VCaP (cell line): ENCODE results near the gene CCND1.
A peak's percentile ranks its signal among the peaks of the same experiment; 100 is the strongest.

Source experiments
- H3K27ac ChIP-seq: fragments of 450-650 bp; 2 replicates; pipeline ENCODE4 v1.5.1; 2017
- TF ChIP-seq, protein P1 (sequence below): fragments of 450-650 bp; conservative IDR thresholded peaks from 2 replicates; pipeline ENCODE4 v1.5.1; 2017; ENCODE audit warnings: mild to moderate bottlenecking, moderate library complexity

Gene CCND1

DNA sequence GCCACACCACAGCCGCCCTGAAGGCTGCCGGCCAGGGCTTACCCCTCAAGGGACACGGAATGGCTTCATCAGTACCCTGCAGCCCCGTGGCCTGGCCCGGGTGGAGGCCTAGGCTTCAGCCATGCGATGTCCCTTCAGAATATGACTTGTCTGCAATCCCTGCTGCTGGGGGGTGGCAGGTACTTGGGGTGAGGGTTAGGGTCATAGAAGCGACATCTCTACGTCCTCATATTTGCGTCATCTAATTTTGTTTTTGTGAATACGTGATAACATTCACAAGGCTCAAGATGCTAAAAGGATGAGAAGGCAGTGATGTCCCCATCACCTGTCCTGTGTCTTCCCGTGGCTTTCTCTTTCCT is 6.4 kb downstream of the CCND1 start:
- peak overlapping the region; percentile 100 for H3K27ac ChIP-seq
- TF ChIP-seq, protein P1, sequence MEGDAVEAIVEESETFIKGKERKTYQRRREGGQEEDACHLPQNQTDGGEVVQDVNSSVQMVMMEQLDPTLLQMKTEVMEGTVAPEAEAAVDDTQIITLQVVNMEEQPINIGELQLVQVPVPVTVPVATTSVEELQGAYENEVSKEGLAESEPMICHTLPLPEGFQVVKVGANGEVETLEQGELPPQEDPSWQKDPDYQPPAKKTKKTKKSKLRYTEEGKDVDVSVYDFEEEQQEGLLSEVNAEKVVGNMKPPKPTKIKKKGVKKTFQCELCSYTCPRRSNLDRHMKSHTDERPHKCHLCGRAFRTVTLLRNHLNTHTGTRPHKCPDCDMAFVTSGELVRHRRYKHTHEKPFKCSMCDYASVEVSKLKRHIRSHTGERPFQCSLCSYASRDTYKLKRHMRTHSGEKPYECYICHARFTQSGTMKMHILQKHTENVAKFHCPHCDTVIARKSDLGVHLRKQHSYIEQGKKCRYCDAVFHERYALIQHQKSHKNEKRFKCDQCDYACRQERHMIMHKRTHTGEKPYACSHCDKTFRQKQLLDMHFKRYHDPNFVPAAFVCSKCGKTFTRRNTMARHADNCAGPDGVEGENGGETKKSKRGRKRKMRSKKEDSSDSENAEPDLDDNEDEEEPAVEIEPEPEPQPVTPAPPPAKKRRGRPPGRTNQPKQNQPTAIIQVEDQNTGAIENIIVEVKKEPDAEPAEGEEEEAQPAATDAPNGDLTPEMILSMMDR = no peak

DNA sequence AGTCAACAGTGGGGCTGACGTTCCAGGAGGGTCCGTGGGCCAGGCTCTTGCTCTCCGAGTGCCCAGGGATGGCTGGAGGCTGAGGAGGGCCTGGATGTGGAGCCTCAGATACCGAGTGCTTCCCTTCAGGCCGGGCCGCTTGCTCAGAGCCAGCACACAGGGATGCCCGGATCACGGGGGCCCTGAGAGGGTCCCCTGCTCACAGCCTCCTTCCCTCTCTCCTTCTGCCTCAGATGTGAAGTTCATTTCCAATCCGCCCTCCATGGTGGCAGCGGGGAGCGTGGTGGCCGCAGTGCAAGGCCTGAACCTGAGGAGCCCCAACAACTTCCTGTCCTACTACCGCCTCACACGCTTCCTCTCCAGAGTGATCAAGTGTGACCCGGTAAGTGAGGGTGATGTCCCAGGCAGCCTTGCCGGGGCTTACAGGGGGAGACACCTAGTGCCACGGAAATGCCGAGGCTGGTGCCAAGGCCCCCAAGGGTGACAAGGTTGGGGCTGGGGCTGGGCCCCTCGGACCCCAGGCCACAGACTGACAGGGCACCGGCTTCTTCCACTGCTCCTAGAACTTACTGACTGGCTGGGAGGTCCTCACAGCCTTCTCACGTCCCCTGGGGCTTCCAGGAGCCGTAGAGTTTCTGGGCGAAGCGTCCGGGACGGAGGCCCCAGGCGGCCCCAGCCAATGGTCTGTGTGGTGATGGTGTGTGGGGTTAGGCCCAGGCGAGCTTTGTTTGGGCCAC is 7.0 kb downstream of the CCND1 start:
- TF ChIP-seq, protein P1 = no peak
- H3K27ac ChIP-seq = peak overlapping the region; percentile 100

DNA sequence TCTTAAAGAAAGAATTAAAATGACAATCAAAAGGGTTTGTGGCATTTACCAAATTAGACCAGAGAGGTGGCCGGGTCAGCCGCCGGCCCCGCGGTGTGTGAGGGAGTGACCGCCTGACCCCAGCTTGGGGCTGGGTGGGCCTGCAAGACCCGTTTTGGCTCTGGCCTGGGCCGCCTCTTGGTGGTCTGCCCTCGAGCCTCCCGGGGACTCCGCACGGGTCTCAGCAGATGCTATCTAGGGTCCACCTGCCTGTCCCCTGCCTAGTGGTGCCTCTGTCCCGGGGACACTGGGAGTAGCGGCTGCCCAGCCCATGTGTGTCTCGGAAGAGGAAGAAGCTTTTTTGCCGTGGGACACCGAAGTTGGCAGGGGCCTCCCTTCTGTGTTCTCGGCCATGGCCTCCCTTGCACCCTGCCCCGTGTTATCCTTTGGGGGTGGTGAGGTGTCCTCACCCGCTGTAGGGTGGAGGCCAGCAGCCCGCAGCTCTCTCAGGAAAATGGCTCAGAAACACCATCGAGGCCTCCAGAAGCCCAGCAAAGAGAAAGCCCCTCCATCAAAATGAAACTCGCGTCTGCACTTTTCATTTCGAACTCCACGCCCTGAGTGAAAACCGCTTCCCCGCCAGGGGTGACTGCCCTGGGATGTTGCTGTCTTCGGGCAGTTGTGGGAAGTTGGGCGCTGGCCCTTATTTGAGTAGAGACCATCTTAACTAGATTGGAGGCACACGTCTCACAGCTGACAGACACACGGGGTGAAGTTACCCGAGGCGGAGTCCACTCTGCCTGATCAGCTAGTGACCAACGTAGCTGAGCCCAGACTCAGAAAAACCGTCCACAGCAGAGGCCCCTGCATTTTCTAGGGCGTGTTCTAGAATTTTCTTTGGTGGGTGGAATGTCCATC is 8.0 kb downstream of the CCND1 start:
- TF ChIP-seq, protein P1 = no peak
- peak overlapping the region; percentile 100 for H3K27ac ChIP-seq

DNA sequence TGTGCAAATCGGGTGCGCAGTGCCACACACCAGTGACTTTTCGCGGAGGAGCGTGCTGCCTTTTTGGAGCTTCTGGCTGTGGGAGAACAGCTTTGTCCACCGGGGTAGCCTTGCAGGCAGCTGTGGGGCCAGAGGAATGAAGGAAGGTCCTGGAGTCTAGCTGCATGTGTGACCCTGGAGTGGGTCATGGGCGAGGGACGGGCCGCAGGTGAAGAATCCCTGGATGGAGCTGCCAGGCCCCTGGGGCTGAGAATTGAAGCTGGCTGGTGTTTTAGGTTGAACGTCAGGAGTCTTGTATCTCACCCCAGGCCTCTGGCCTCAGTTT is 8.6 kb downstream of the CCND1 start:
- peak overlapping the region; percentile 100 for H3K27ac ChIP-seq
- TF ChIP-seq, protein P1 = no peak

DNA sequence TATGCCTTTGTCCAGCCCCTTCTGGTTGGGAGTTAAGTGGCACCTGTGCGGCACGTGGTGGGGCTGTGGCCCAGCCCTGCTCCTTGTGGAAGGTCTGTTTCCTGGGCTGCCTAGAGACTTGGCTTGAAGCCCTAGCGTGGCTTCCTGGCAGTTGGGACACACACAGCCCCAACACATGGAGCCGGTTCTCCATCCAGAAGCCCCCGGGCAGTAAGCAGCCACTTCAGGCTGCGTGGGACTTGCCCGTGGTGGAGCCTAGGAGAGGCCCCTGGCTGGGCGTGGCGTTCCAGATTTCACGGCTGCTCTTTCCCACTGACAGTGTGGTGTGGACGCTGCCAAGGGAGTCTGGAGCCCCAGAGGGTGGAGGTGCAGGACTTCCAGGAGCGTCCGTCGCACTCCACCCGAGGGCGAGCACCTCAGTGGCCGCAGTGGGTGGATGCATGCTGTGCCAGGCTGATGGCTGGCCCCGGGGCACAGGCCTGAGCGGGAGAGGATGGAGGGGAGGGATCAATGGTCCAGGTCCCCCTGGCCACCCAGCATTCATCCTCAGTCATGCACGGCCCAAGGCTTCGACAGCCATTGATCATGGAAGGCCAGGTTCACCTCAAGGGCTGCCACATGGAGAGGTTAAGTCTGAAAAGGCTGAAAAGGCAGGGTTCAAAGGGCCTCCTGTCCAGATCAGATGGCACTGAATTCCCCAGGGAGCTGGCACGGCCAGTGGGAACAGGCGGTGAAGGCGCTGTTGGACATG is 9.3 kb downstream of the CCND1 start:
- TF ChIP-seq, protein P1 = no peak
- H3K27ac ChIP-seq = peak overlapping the region; percentile 100

DNA sequence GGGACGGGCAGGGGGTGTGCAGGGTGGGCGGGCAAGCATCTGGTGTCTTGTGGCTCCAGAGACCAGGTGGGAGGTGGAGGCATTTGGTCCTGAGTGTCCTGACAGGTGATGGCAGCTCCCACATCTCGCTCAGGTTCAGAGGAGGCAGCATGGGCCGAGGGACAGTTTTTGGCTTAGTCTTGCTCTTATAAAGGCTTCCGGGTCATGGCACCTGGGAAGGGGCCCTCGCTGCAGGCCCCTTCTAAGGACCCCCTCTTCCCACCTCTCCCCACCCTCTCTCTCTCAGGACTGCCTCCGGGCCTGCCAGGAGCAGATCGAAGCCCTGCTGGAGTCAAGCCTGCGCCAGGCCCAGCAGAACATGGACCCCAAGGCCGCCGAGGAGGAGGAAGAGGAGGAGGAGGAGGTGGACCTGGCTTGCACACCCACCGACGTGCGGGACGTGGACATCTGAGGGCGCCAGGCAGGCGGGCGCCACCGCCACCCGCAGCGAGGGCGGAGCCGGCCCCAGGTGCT is 9.9 kb downstream of the CCND1 start:
- H3K27ac ChIP-seq = peak overlapping the region; percentile 100

More for the DNA sequence above, 9.9 kb downstream of the CCND1 start:
- TF ChIP-seq, protein P1 = no peak
